H1 (cell line): Measurements from ENCODE around the gene TMEM35B. TPM values are rescaled to one million over a fixed set of nuclear protein-coding genes. Genes with fewer than 3 reads are reported as not detected.

ENCODE experiments used
- CTCF ChIA-PET: fragments of 300-600 bp; sonication (Branson Sonifier 250); formaldehyde crosslinking; loops from one replicate; lab custom pipeline; 2021; ENCODE audit not compliant: partially characterized antibody; lab: Charles Lee
- POLR2A ChIA-PET: fragments of 300-600 bp; sonication (Branson Sonifier 250); formaldehyde crosslinking; loops from one replicate; lab custom pipeline; 2021; ENCODE audit warnings: inconsistent platforms; ENCODE audit not compliant: partially characterized antibody; lab: Charles Lee
- DNase-seq, 2 experiments: peaks; one replicate each; pipeline versions ENCODE4 v3.0.0 to v3.0.0-alpha.2; 2010 to 2022; ENCODE audit warnings: low spot score in 2 of 2, low read depth in 1 of 2, mixed read lengths in 1 of 2
- FAIRE-seq: peaks from 2 replicates; lab custom pipeline; 2011; peaks lifted over from hg19 to GRCh38; lab: Jason Lieb, UNC
- H2AFZ ChIP-seq: 2 replicates; pipeline ENCODE4 v1.8.1; 2012; ENCODE audit warnings: low read length, inconsistent platforms
- H2AK5ac ChIP-seq: 2 replicates; pipeline ENCODE4 v1.6.1; 2013; ENCODE audit warnings: low read depth, low read length
- H2BK120ac ChIP-seq: replicated peaks from 2 replicates; pipeline ENCODE3; 2013; ENCODE audit warnings: low read depth, low read length, inconsistent platforms
- H2BK12ac ChIP-seq: 2 replicates; pipeline ENCODE4 v1.6.1; 2013; ENCODE audit warnings: low read depth, low read length
- H2BK15ac ChIP-seq: 2 replicates; pipeline ENCODE4 v1.6.1; 2013; ENCODE audit warnings: low read length
- H2BK20ac ChIP-seq: 2 replicates; pipeline ENCODE4 v1.6.1; 2013; ENCODE audit warnings: low read length
- H2BK5ac ChIP-seq: 2 replicates; pipeline ENCODE4 v1.6.1; 2013; ENCODE audit warnings: low read depth, low read length
- H3K14ac ChIP-seq: 2 replicates; pipeline ENCODE4 v1.6.1; 2013; ENCODE audit warnings: inconsistent platforms; ENCODE audit not compliant: insufficient read length
- H3K18ac ChIP-seq: 2 replicates; pipeline ENCODE4 v1.6.1; 2013; ENCODE audit warnings: low read length; ENCODE audit errors: extremely low read depth
- H3K23ac ChIP-seq: 2 replicates; pipeline ENCODE4 v1.6.1; 2013; ENCODE audit warnings: inconsistent platforms; ENCODE audit not compliant: insufficient read length
- H3K23me2 ChIP-seq: 2 replicates; pipeline ENCODE4 v1.6.1; 2013; ENCODE audit warnings: low read depth, low read length
- H3K27ac ChIP-seq: 2 replicates; pipeline ENCODE4 v1.6.1; 2011; ENCODE audit warnings: low read depth, low read length, inconsistent platforms
- H3K27me3 ChIP-seq, 4 experiments: replicated peaks in 1 of 4; 1 replicate in 1 of 4; 2 replicates in 3 of 4; pipeline versions ENCODE4 v1.6.1 to v1.8.1; 2011 to 2013; ENCODE audit warnings: low read length in 3 of 4, mild to moderate bottlenecking in 3 of 4, inconsistent platforms in 2 of 4, mixed read lengths in 2 of 4, moderate library complexity in 1 of 4; ENCODE audit not compliant: control insufficient read depth in 3 of 4, insufficient read depth in 3 of 4; ENCODE audit errors: extremely low read depth in 1 of 4
- H3K36me3 ChIP-seq, 4 experiments: 2 replicates each; pipeline versions ENCODE4 v1.6.1 to v1.8.1; 2011 to 2013; ENCODE audit warnings: mild to moderate bottlenecking in 4 of 4, low read length in 3 of 4, moderate library complexity in 2 of 4, control low read depth in 1 of 4, inconsistent platforms in 1 of 4; ENCODE audit not compliant: insufficient read depth in 4 of 4, control insufficient read depth in 2 of 4
- H3K4ac ChIP-seq: replicated peaks from 2 replicates; pipeline ENCODE3; 2013; ENCODE audit warnings: low read length, low read depth, mixed read lengths, inconsistent platforms; ENCODE audit not compliant: insufficient read length
- H3K4me1 ChIP-seq, 4 experiments: replicated peaks in 1 of 4; 1 replicate in 1 of 4; 2 replicates in 3 of 4; pipeline versions ENCODE4 v1.6.1 to v1.8.1; 2011 to 2013; ENCODE audit warnings: low read length in 3 of 4, inconsistent platforms in 2 of 4, mixed read lengths in 1 of 4; ENCODE audit not compliant: insufficient read depth in 4 of 4, control insufficient read depth in 3 of 4
- H3K4me2 ChIP-seq, 2 experiments: 2 replicates each; pipeline versions ENCODE4 v1.6.1 to v1.8.1; 2011 to 2013; ENCODE audit warnings: low read depth in 2 of 2, low read length in 2 of 2, control low read depth in 1 of 2, inconsistent platforms in 1 of 2, mild to moderate bottlenecking in 1 of 2; ENCODE audit not compliant: insufficient read depth in 1 of 2
- H3K4me3 ChIP-seq, 4 experiments: fragments of 200-600, 300-600 bp in 1 of 4; sonication (generic), shearing (Covaris generic), sonication (Bioruptor Twin) in 1 of 4; 2 replicates each; pipeline versions ENCODE4 v1.5.1 to v1.8.1; 2011 to 2016; ENCODE audit warnings: low read length in 4 of 4, low read depth in 3 of 4, control low read depth in 2 of 4, inconsistent platforms in 2 of 4, mild to moderate bottlenecking in 2 of 4, mixed read lengths in 1 of 4, moderate library complexity in 1 of 4; ENCODE audit not compliant: insufficient read depth in 2 of 4; ENCODE audit errors: extremely low read depth in 1 of 4
- H3K56ac ChIP-seq: replicated peaks from 2 replicates; pipeline ENCODE3; 2013; ENCODE audit warnings: low read depth, mild to moderate bottlenecking, mixed read lengths, low read length, inconsistent platforms; ENCODE audit not compliant: insufficient read length
- H3K79me1 ChIP-seq: 2 replicates; pipeline ENCODE4 v1.6.1; 2013; ENCODE audit warnings: low read depth, low read length, control low read depth
- H3K79me2 ChIP-seq, 2 experiments: 2 replicates each; pipeline versions ENCODE4 v1.6.1 to v1.8.1; 2012 to 2013; ENCODE audit warnings: low read length in 2 of 2, mild to moderate bottlenecking in 2 of 2, inconsistent platforms in 1 of 2; ENCODE audit not compliant: insufficient read depth in 2 of 2, control insufficient read depth in 1 of 2
- H3K9ac ChIP-seq, 4 experiments: replicated peaks in 1 of 4; 1 replicate in 1 of 4; 2 replicates in 3 of 4; pipeline versions ENCODE4 v1.6.1 to v1.8.1; 2011 to 2013; ENCODE audit warnings: low read depth in 3 of 4, low read length in 3 of 4, control low read depth in 2 of 4, mild to moderate bottlenecking in 2 of 4, moderate library complexity in 2 of 4, inconsistent platforms in 1 of 4; ENCODE audit errors: extremely low read depth in 1 of 4
- H3K9me3 ChIP-seq, 2 experiments: 2 replicates each; pipeline versions ENCODE4 v1.6.1 to v1.8.1; 2012 to 2013; ENCODE audit warnings: mild to moderate bottlenecking in 2 of 2, moderate library complexity in 2 of 2, control low read depth in 1 of 2, inconsistent platforms in 1 of 2, low read depth in 1 of 2, low read length in 1 of 2, mixed read lengths in 1 of 2; ENCODE audit not compliant: insufficient read depth in 2 of 2
- H4K20me1 ChIP-seq, 2 experiments: replicated peaks in 1 of 2; 2 replicates each; pipeline versions ENCODE3 to v1.8.1; 2011 to 2013; ENCODE audit warnings: inconsistent platforms in 2 of 2, low read length in 2 of 2, mild to moderate bottlenecking in 1 of 2; ENCODE audit not compliant: insufficient read depth in 2 of 2, control insufficient read depth in 1 of 2
- H4K5ac ChIP-seq: 2 replicates; pipeline ENCODE4 v1.6.1; 2013; ENCODE audit warnings: low read length, low read depth, mixed read lengths, inconsistent platforms; ENCODE audit not compliant: insufficient read length
- H4K8ac ChIP-seq: 2 replicates; pipeline ENCODE4 v1.8.0; 2013; ENCODE audit warnings: mild to moderate bottlenecking, moderate library complexity, low read length, inconsistent platforms; ENCODE audit not compliant: insufficient read depth; ENCODE audit errors: extremely low read depth
- H4K91ac ChIP-seq: replicated peaks from 2 replicates; pipeline ENCODE3; 2013; ENCODE audit warnings: low read length, mixed read lengths, inconsistent platforms; ENCODE audit not compliant: insufficient read length
- POLR2A ChIP-seq, 2 experiments: IDR thresholded peaks; 1 replicate in 1 of 2; 2 replicates in 1 of 2; pipeline ENCODE4 v1.6.1; 2011; ENCODE audit warnings: low read depth in 2 of 2, low read length in 2 of 2, mild to moderate bottlenecking in 2 of 2; ENCODE audit errors: control extremely low read depth in 1 of 2
- RAD21 ChIP-seq, 2 experiments: IDR thresholded peaks in 1 of 2; conservative IDR thresholded peaks in 1 of 2; 2 replicates each; pipeline ENCODE4 v1.6.1; 2011; ENCODE audit warnings: low read depth in 2 of 2, low read length in 2 of 2, improper control_type of control experiment in 1 of 2, inconsistent platforms in 1 of 2, mild to moderate bottlenecking in 1 of 2, moderate library complexity in 1 of 2
- WGBS, 2 experiments: shearing (Covaris generic) in 1 of 2; methylation state at CpG; one replicate each; pipeline versions ENCODE4 v1.1.6 to v1.1.7; 2013 to 2015; ENCODE audit warnings: low lambda C conversion rate in 2 of 2, mixed read lengths in 2 of 2, inconsistent platforms in 1 of 2, low coverage in 1 of 2, missing lambda C conversion rate in 1 of 2; ENCODE audit not compliant: insufficient replicate concordance in 2 of 2, insufficient coverage in 1 of 2, insufficient read length in 1 of 2; ENCODE audit errors: extremely low coverage in 1 of 2, missing lambda C conversion rate in 1 of 2; 5-methylcytosine and 5-hydroxymethylcytosine counted together
- polyA plus RNA-seq, 7 experiments: library from polyadenylated mRNA; depleted of rRNA in 3 of 7; stranded (reverse) in 5 of 7; unstranded in 2 of 7; fragments of >200 nt in 5 of 7; fragments of 200-250 nt in 2 of 7; gene quantifications; 1 replicate in 5 of 7; 2 replicates in 1 of 7; 4 replicates in 1 of 7; pipeline versions ENCODE4 v1.2.1 to v1.2.3, GENCODE V29; 2011 to 2013; ENCODE audit warnings: missing spikeins in 2 of 7, mixed read lengths in 2 of 7
- total RNA-seq: library from RNA; stranded (reverse); fragmentation: NEBNext Ultra II Directional; extraction: Animal tissue kit (Norgen Biotek cat#: 25700); gene quantifications from 2 replicates; pipeline ENCODE4 v1.2.1, GENCODE V29; 2021

TMEM35B gene
- total and polyA plus RNA-seq, 2 of the 8 experiments (the other 6 are each of a cell fraction or from before 2014, with no cell fraction given): 10.2 to 31.1 TPM

DNA sequence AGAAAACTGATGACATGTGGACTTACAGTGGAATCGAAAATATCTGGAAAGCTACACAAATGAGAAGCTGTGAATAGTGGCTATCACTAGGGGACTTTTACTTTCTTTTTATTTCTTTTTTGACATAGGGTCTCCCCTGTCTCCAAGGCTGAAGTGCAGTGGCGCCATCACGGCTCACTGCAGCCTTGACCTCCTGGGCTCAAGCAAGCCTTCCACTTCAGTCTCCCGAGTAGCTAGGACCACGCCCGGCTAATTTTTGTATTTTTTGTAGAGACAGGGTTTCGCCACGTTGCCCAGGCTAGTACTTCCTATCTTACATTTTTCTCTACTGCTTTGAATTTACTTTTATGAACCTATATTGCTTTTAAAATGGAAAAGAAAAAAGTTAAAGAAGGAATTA is 10.5 kb downstream of the TMEM35B start:
- no peak overlapping the region for H3K9ac ChIP-seq
- no peak overlapping the region for H3K4ac ChIP-seq
- H2BK120ac ChIP-seq: no peak overlapping the region
- no peak for FAIRE-seq
- H3K27me3 ChIP-seq: no peaks in the 10 kb centered on the region
- H3K4me1 ChIP-seq: peaks cover 0 to 6% (median 2%) of the 10 kb centered on the region in 4 experiments; a peak in 2 of 7 replicates
- H3K4me2 ChIP-seq: no peak overlapping the region
- no peak overlapping the region for H2AFZ ChIP-seq
- H3K23me2 ChIP-seq: no peaks in the 10 kb centered on the region
- CTCF ChIA-PET: interaction anchor here (1.1 to 1.5 kb wide), 5 partner anchors 10 to 48 kb away, joined by 3 to 8 read pairs (median 4); partner anchors contain the start of gene TMEM35B
- no peak overlapping the region for H4K91ac ChIP-seq
- H4K5ac ChIP-seq: no peak overlapping the region
- H4K20me1 ChIP-seq: no peaks in the 10 kb centered on the region
- 89% methylated on average over 8 of the region's 8 CpGs; no CpG with 5 or more reads in 1 of the 2 experiments for WGBS, 2 experiments
- no peak overlapping the region for H3K27ac ChIP-seq
- no peak overlapping the region for H2BK12ac ChIP-seq
- no peak overlapping the region for H3K4me3 ChIP-seq
- H3K79me1 ChIP-seq: no peaks in the 10 kb centered on the region
- no peak overlapping the region for H2BK5ac ChIP-seq
- no peaks in the 10 kb centered on the region for H3K9me3 ChIP-seq
- TF ChIP-seq RAD21 (IDR thresholded peaks at IDR 0.05 in 1 of 2, conservative IDR thresholded peaks at IDR 0.05 in 1 of 2; ENCODE audit: low read depth in 2 of 2, low read length in 2 of 2) (peak in 1 of 2 experiments; percentile 12; a peak in 1 of 4 replicates), POLR2A (IDR thresholded peaks at IDR 0.05; ENCODE audit: control extremely low read depth in 1 of 2, low read depth in 2 of 2, low read length in 2 of 2) (no peak)
- H3K18ac ChIP-seq: no peak overlapping the region
- no peaks in the 10 kb centered on the region for H3K36me3 ChIP-seq
- no peak overlapping the region for H3K23ac ChIP-seq
- no peak overlapping the region for H4K8ac ChIP-seq
- no peak overlapping the region for H2BK15ac ChIP-seq
- no peak overlapping the region for H3K56ac ChIP-seq
- H2BK20ac ChIP-seq: no peak overlapping the region
- POLR2A ChIA-PET: interaction anchor here (5.3 kb wide), 1 partner anchor 10 kb away, joined by 35 read pairs; the partner anchor contains the start of gene TMEM35B
- H3K14ac ChIP-seq: no peak overlapping the region
- no peaks in the 10 kb centered on the region for H3K79me2 ChIP-seq
- no peak for DNase-seq
- H2AK5ac ChIP-seq: no peak overlapping the region
